ENCODE data around the gene UBE2B.
A peak's percentile ranks its signal among the peaks of the same experiment; 100 is the strongest.
"Not testable (repeated sequence)": the region's sequence is repeated elsewhere in the genome, so short reads cannot be mapped to it uniquely, and the experiment has no call there.

The UBE2B gene

GRCh38 chr5:134406390-134406789 is 35.0 kb downstream of the UBE2B start:
- Histone ChIP-seq H3K9me3 (ENCODE audit: control insufficient read depth, low read length) (no peaks in the 10 kb centered on the region), H3K9ac (ENCODE audit: low read length) (no peak overlapping the region), H3K4me1 (ENCODE audit: control insufficient read depth, insufficient read depth, low read length) (peaks cover 16% of the 10 kb centered on the region), H3K27me3 (ENCODE audit: control insufficient read depth, insufficient read depth, low read length) (no peaks in the 10 kb centered on the region), H3K4me3 (ENCODE audit: low read length) (no peak overlapping the region), H3K36me3 (ENCODE audit: control insufficient read depth, insufficient read depth, low read length) (no peaks in the 10 kb centered on the region)

- Histone ChIP-seq H3K4me1 (ENCODE audit: control insufficient read depth, insufficient read depth, low read length) (peaks cover 23% of the 10 kb centered on the region), H3K27me3 (ENCODE audit: control insufficient read depth, insufficient read depth, low read length) (no peaks in the 10 kb centered on the region), H3K36me3 (ENCODE audit: control insufficient read depth, insufficient read depth, low read length) (no peaks in the 10 kb centered on the region), H3K9me3 (ENCODE audit: control insufficient read depth, low read length) (no peaks in the 10 kb centered on the region), H3K9ac (ENCODE audit: low read length) (no peak overlapping the region), H3K4me3 (ENCODE audit: low read length) (no peak overlapping the region)
These were observed 38.0 kb downstream of the UBE2B start for GRCh38 chr5:134409321-134409720.

- Histone ChIP-seq H3K9ac (ENCODE audit: low read length) (peak overlapping the region; percentile 92), H3K9me3 (ENCODE audit: control insufficient read depth, low read length) (no peaks in the 10 kb centered on the region), H3K27me3 (ENCODE audit: control insufficient read depth, insufficient read depth, low read length) (no peaks in the 10 kb centered on the region), H3K4me1 (ENCODE audit: control insufficient read depth, insufficient read depth, low read length) (peaks cover 23% of the 10 kb centered on the region), H3K4me3 (ENCODE audit: low read length) (peak overlapping the region; percentile 98), H3K36me3 (ENCODE audit: control insufficient read depth, insufficient read depth, low read length) (no peaks in the 10 kb centered on the region)
These were observed 39.5 kb downstream of the UBE2B start for GRCh38 chr5:134410822-134411221.

- H3K36me3 ChIP-seq (ENCODE audit: control insufficient read depth, insufficient read depth, low read length), result no peaks in the 10 kb centered on the region
- peaks cover 26% of the 10 kb centered on the region for H3K4me1 ChIP-seq (ENCODE audit: control insufficient read depth, insufficient read depth, low read length)
- H3K27me3 ChIP-seq (ENCODE audit: control insufficient read depth, insufficient read depth, low read length), result no peaks in the 10 kb centered on the region
- peak overlapping the region; percentile 98 for H3K4me3 ChIP-seq (ENCODE audit: low read length)
- peak overlapping the region; percentile 92 for H3K9ac ChIP-seq (ENCODE audit: low read length)
- no peaks in the 10 kb centered on the region for H3K9me3 ChIP-seq (ENCODE audit: control insufficient read depth, low read length)
These were observed 39.8 kb downstream of the UBE2B start for GRCh38 chr5:134411228-134411545.

DNA sequence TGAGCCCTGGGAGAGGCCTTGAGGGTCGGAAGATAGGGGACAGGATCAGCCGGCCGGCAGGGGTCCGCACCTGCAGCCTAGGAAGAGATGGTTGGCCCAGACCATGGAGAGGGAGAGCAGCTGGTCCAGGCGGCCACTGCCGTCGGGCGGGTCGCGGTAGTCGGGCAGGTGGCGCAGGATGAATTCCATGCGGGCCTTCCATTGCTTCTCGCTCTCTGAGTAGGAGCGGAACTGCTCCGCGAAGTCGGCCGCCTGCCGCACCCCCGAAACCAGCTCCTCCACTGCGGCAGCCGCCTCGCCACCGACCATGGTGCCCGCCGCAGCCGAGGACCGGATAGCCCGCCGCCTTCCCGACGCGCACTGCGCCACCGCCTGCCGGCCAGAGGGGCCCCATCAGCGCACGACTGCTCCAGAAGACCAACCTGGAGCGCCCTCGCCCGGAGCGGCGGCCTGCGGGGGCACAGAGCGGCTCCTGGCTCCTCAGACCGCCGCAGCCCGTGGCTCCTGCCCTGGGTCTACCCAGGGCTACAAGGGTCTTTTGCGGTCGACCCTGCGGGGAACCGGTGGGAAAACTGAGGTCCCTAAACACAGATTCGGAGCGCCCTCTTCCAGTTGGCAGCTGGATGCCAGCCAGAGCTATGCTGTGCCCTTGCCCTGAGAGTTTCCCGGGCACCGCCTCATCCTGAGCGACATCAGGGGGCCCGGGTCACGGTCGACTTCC is 40.3 kb downstream of the UBE2B start, which contains the start of gene CDKN2AIPNL:
Gene CDKN2AIPNL, minus strand, starts transcription at position 336 of the 721 bp plus-strand sequence. Its CDS starts 27 bp downstream, at position 309.
- H3K4me3 ChIP-seq (ENCODE audit: low read length), result peak within 1 kb of the TSS; percentile 98
- no peaks in the 10 kb centered on the region for H3K36me3 ChIP-seq (ENCODE audit: control insufficient read depth, insufficient read depth, low read length)
- H3K4me1 ChIP-seq (ENCODE audit: control insufficient read depth, insufficient read depth, low read length), result peaks cover 30% of the 10 kb centered on the region
- peak within 1 kb of the TSS; percentile 92 for H3K9ac ChIP-seq (ENCODE audit: low read length)
- no peaks in the 10 kb centered on the region for H3K9me3 ChIP-seq (ENCODE audit: control insufficient read depth, low read length)
- no peaks in the 10 kb centered on the region for H3K27me3 ChIP-seq (ENCODE audit: control insufficient read depth, insufficient read depth, low read length)

GRCh38 chr5:134413046-134413445 is 41.7 kb downstream of the UBE2B start:
- Histone ChIP-seq H3K27me3 (ENCODE audit: control insufficient read depth, insufficient read depth, low read length) (no peaks in the 10 kb centered on the region), H3K4me1 (ENCODE audit: control insufficient read depth, insufficient read depth, low read length) (peaks cover 33% of the 10 kb centered on the region), H3K4me3 (ENCODE audit: low read length) (no peak overlapping the region), H3K9ac (ENCODE audit: low read length) (no peak overlapping the region), H3K9me3 (ENCODE audit: control insufficient read depth, low read length) (no peaks in the 10 kb centered on the region), H3K36me3 (ENCODE audit: control insufficient read depth, insufficient read depth, low read length) (no peaks in the 10 kb centered on the region)

DNA sequence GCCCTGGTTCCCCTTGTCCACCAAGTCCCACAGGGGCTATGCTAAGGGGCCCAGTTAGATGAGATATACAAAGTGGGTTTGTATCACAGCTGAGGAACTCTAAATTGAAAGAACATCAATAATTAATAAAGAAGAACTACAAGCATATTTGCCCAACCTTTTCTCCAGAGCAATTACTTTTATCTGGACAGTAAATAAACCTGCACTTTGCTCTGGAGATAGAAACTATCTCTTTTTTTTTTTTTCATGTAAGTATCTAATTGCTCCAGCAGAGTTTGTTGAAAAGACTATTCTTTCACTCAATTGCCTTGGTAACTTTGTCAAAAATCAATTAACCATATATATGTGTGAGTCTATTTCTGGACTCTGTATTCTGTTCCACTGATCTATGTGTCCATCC is 46.3 kb downstream of the UBE2B start:
- H3K4me3 ChIP-seq (ENCODE audit: low read length), result no peak overlapping the region
- no peaks in the 10 kb centered on the region for H3K9me3 ChIP-seq (ENCODE audit: control insufficient read depth, low read length)
- no peaks in the 10 kb centered on the region for H3K36me3 ChIP-seq (ENCODE audit: control insufficient read depth, insufficient read depth, low read length)
- H3K27me3 ChIP-seq (ENCODE audit: control insufficient read depth, insufficient read depth, low read length), result no peaks in the 10 kb centered on the region
- H3K4me1 ChIP-seq (ENCODE audit: control insufficient read depth, insufficient read depth, low read length), result peaks cover 16% of the 10 kb centered on the region
- no peak overlapping the region for H3K9ac ChIP-seq (ENCODE audit: low read length)

DNA sequence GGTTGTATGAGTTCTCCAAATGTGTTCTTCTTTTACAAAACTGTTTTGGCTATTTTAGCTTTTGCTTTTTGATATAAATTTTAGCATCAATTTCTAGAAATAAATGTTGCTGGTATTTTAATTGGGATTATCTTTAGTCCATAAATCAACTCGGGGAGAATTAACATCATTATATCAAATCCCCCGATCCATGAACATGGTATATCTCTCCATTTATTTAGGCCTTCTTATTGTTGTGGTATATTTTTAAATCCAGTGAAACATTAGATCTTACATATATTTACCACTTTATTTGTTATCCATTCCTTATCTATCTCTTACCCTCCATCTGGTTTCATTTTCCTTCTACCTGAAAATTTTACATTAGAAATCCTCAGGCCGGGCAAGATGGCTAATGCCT is 47.6 kb downstream of the UBE2B start:
- H3K27me3 ChIP-seq (ENCODE audit: control insufficient read depth, insufficient read depth, low read length), result no peaks in the 10 kb centered on the region
- no peak overlapping the region for H3K4me3 ChIP-seq (ENCODE audit: low read length)
- peaks cover 14% of the 10 kb centered on the region for H3K4me1 ChIP-seq (ENCODE audit: control insufficient read depth, insufficient read depth, low read length)
- no peaks in the 10 kb centered on the region for H3K9me3 ChIP-seq (ENCODE audit: control insufficient read depth, low read length)
- H3K9ac ChIP-seq (ENCODE audit: low read length), result no peak overlapping the region
- no peaks in the 10 kb centered on the region for H3K36me3 ChIP-seq (ENCODE audit: control insufficient read depth, insufficient read depth, low read length)

DNA sequence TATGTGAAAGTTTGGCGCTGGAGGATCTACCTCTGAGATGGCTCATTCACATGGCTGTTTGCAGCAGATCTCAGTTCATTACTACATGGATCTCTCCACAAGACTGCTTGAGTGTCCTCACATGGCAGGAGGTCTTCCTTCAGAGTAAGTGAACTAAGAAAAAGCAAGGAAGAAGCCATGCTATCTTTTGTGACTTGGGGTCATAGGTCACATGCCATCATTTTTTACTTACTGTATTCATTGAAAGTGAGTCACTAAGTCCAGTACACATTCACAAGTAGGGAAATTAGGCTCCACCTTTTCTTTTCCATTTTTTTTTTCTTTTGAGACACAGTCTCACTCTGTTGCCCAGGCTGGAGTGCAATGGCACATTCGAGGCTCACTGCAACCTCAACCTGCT is 49.0 kb downstream of the UBE2B start:
- Histone ChIP-seq H3K9me3 (ENCODE audit: control insufficient read depth, low read length) (no peaks in the 10 kb centered on the region), H3K36me3 (ENCODE audit: control insufficient read depth, insufficient read depth, low read length) (no peaks in the 10 kb centered on the region), H3K4me1 (ENCODE audit: control insufficient read depth, insufficient read depth, low read length) (peaks cover 14% of the 10 kb centered on the region), H3K4me3 (ENCODE audit: low read length) (no peak overlapping the region), H3K27me3 (ENCODE audit: control insufficient read depth, insufficient read depth, low read length) (no peaks in the 10 kb centered on the region), H3K9ac (ENCODE audit: low read length) (no peak overlapping the region)

- not testable (repeated sequence) for H3K27me3 ChIP-seq (ENCODE audit: control insufficient read depth, insufficient read depth, low read length); H3K4me3 ChIP-seq (ENCODE audit: low read length); H3K4me1 ChIP-seq (ENCODE audit: control insufficient read depth, insufficient read depth, low read length); H3K9me3 ChIP-seq (ENCODE audit: control insufficient read depth, low read length); H3K9ac ChIP-seq (ENCODE audit: low read length); H3K36me3 ChIP-seq (ENCODE audit: control insufficient read depth, insufficient read depth, low read length)
These were observed 49.7 kb downstream of the UBE2B start for GRCh38 chr5:134421038-134421437.

DNA sequence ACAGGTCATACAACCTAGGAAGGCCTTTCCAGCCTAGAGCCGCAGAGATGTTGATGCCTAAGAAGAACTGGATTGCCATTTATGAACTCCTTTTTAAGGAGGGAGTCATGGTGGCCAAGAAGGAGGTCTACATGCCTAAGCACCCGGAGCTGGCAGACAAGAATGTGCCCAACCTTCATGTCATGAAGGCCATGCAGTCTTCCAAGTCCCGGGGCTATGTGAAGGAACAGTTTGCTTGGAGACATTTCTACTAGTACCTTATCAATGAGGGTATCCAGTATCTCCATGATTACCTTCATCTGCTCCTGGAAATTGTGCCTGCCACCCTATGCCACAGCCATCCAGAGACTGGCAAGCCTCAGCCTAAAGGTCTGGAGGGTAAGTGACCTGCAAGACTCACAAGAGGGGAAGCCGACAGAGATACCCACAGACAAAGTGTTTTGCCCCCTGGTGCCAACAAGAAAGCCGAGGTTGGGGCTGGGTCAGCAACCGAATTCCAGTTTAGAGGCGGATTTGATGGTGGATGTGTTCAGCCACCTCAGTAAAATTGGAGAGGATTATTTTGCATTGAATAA is 51.5 kb downstream of the UBE2B start:
- H3K27me3 ChIP-seq (ENCODE audit: control insufficient read depth, insufficient read depth, low read length), result no peaks in the 10 kb centered on the region
- no peak overlapping the region for H3K9ac ChIP-seq (ENCODE audit: low read length)
- no peaks in the 10 kb centered on the region for H3K9me3 ChIP-seq (ENCODE audit: control insufficient read depth, low read length)
- no peak overlapping the region for H3K4me3 ChIP-seq (ENCODE audit: low read length)
- H3K36me3 ChIP-seq (ENCODE audit: control insufficient read depth, insufficient read depth, low read length), result no peaks in the 10 kb centered on the region
- H3K4me1 ChIP-seq (ENCODE audit: control insufficient read depth, insufficient read depth, low read length), result no peaks in the 10 kb centered on the region

- Histone ChIP-seq H3K36me3 (ENCODE audit: control insufficient read depth, insufficient read depth, low read length) (no peaks in the 10 kb centered on the region), H3K4me1 (ENCODE audit: control insufficient read depth, insufficient read depth, low read length) (no peaks in the 10 kb centered on the region), H3K27me3 (ENCODE audit: control insufficient read depth, insufficient read depth, low read length) (no peaks in the 10 kb centered on the region), H3K9me3 (ENCODE audit: control insufficient read depth, low read length) (no peaks in the 10 kb centered on the region), H3K9ac (ENCODE audit: low read length) (no peak overlapping the region), H3K4me3 (ENCODE audit: low read length) (no peak overlapping the region)
These were observed 52.0 kb downstream of the UBE2B start for GRCh38 chr5:134423376-134423775.
